ENCODE results near the gene MMP3.

The MMP3 gene

GRCh38 chr11:102850973-102851745 is 7.8 kb upstream of the MMP3 start:
- in situ Hi-C loops (cut with HindIII; ENCODE audit: low pct_unique_long_range_greater_than_20kb, low sequenced_read_pairs): no loop called here

GRCh38 chr11:102849311-102849710 is 5.9 kb upstream of the MMP3 start:
- DNase-seq (ENCODE audit: low read depth in 1 of 2, low spot score in 1 of 2): no peak
- TF ChIP-seq JUND (IDR thresholded peaks at IDR 0.05; ENCODE audit: low read depth): no peak
- in situ Hi-C loops (cut with HindIII; ENCODE audit: low pct_unique_long_range_greater_than_20kb, low sequenced_read_pairs): no loop called here

More at GRCh38 chr11:102850973-102851745, 7.8 kb upstream of the MMP3 start:
- DNase-seq (ENCODE audit: low read depth in 1 of 2, low spot score in 1 of 2): no peak
- TF ChIP-seq JUND (IDR thresholded peaks at IDR 0.05; ENCODE audit: low read depth): no peak

- DNase-seq (ENCODE audit: low read depth in 1 of 2, low spot score in 1 of 2): no peak
- TF ChIP-seq JUND (IDR thresholded peaks at IDR 0.05; ENCODE audit: low read depth): no peak
- in situ Hi-C loops (cut with HindIII; ENCODE audit: low pct_unique_long_range_greater_than_20kb, low sequenced_read_pairs): no loop called here
These were observed 2.9 kb upstream of the MMP3 start for GRCh38 chr11:102846292-102846691.

GRCh38 chr11:102842930-102843329 is 479 bp downstream of the MMP3 start:
- DNase-seq (ENCODE audit: low read depth in 1 of 2, low spot score in 1 of 2): no peak
- in situ Hi-C loops (cut with HindIII; ENCODE audit: low pct_unique_long_range_greater_than_20kb, low sequenced_read_pairs): no loop called here
- TF ChIP-seq JUND (IDR thresholded peaks at IDR 0.05; ENCODE audit: low read depth): no peak

- no peak for TF ChIP-seq JUND (IDR thresholded peaks at IDR 0.05; ENCODE audit: low read depth)
- in situ Hi-C loops (cut with HindIII; ENCODE audit: low pct_unique_long_range_greater_than_20kb, low sequenced_read_pairs): no loop called here
- no peak for DNase-seq (ENCODE audit: low read depth in 1 of 2, low spot score in 1 of 2)
These were observed 3.4 kb downstream of the MMP3 start for GRCh38 chr11:102840018-102840417.

GRCh38 chr11:102837646-102838045 is 5.8 kb downstream of the MMP3 start:
- no peak for DNase-seq (ENCODE audit: low read depth in 1 of 2, low spot score in 1 of 2)
- in situ Hi-C loops (cut with HindIII; ENCODE audit: low pct_unique_long_range_greater_than_20kb, low sequenced_read_pairs): no loop called here
- no peak for TF ChIP-seq JUND (IDR thresholded peaks at IDR 0.05; ENCODE audit: low read depth)

- in situ Hi-C loops (cut with HindIII; ENCODE audit: low pct_unique_long_range_greater_than_20kb, low sequenced_read_pairs): no loop called here
- TF ChIP-seq JUND (IDR thresholded peaks at IDR 0.05; ENCODE audit: low read depth): no peak
- DNase-seq (ENCODE audit: low read depth in 1 of 2, low spot score in 1 of 2): no peak
These were observed 6.3 kb downstream of the MMP3 start for GRCh38 chr11:102837156-102837555.

- no peak for TF ChIP-seq JUND (IDR thresholded peaks at IDR 0.05; ENCODE audit: low read depth)
- in situ Hi-C loops (cut with HindIII; ENCODE audit: low pct_unique_long_range_greater_than_20kb, low sequenced_read_pairs): no loop called here
- no peak for DNase-seq (ENCODE audit: low read depth in 1 of 2, low spot score in 1 of 2)
These were observed 7.0 kb downstream of the MMP3 start for GRCh38 chr11:102836290-102836875.

GRCh38 chr11:102833731-102834130 is 9.7 kb downstream of the MMP3 start:
- no peak for DNase-seq (ENCODE audit: low read depth in 1 of 2, low spot score in 1 of 2)
- in situ Hi-C loops (cut with HindIII; ENCODE audit: low pct_unique_long_range_greater_than_20kb, low sequenced_read_pairs): no loop called here
- TF ChIP-seq JUND (IDR thresholded peaks at IDR 0.05; ENCODE audit: low read depth): no peak

- no peak for TF ChIP-seq JUND (IDR thresholded peaks at IDR 0.05; ENCODE audit: low read depth)
- in situ Hi-C loops (cut with HindIII; ENCODE audit: low pct_unique_long_range_greater_than_20kb, low sequenced_read_pairs): no loop called here
- DNase-seq (ENCODE audit: low read depth in 1 of 2, low spot score in 1 of 2): no peak
These were observed 10.8 kb downstream of the MMP3 start for GRCh38 chr11:102832612-102833011.

GRCh38 chr11:102831489-102832440 is 11.6 kb downstream of the MMP3 start:
- no peak for TF ChIP-seq JUND (IDR thresholded peaks at IDR 0.05; ENCODE audit: low read depth)
- in situ Hi-C loops (cut with HindIII; ENCODE audit: low pct_unique_long_range_greater_than_20kb, low sequenced_read_pairs): no loop called here
- DNase-seq (ENCODE audit: low read depth in 1 of 2, low spot score in 1 of 2): no peak

GRCh38 chr11:102831128-102831488 is 12.3 kb downstream of the MMP3 start:
- in situ Hi-C loops (cut with HindIII; ENCODE audit: low pct_unique_long_range_greater_than_20kb, low sequenced_read_pairs): no loop called here
- TF ChIP-seq JUND (IDR thresholded peaks at IDR 0.05; ENCODE audit: low read depth): no peak
- DNase-seq (ENCODE audit: low read depth in 1 of 2, low spot score in 1 of 2): no peak

Measured in T47D (cell line).